ENCODE results near the gene SH3BGRL3.

DNA sequence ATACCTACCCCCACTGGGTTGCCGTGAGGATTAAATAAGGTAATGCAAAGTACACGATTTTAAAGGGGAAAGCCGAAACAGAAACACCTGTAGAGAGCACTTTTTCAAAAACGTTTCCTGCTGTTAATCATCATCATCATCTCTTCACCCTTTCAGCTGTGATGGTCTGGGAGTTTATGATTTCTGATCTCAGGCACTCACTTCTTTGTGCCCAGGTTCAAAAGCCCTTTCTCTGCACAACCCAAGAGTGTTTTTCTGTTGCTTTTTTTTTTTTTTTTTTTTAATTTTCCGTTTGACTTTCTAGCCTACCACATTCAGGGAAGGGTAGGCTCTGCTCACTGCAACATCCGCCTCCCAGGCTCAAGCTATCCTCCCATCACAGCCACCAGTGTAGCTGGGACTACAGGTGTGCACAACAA, 27.5 kb downstream of the SH3BGRL3 start:
- no peak for TF ChIP-seq YY1 (IDR thresholded peaks at IDR 0.05; ENCODE audit: insufficient read depth, insufficient read length)
- no peak for TF ChIP-seq ZNF274 (IDR thresholded peaks at IDR 0.05; ENCODE audit: low read depth, low read length)
- TF ChIP-seq SUZ12 (IDR thresholded peaks at IDR 0.05; ENCODE audit: extremely low read depth, insufficient read depth, insufficient read length): no peak
